Measurements from ENCODE around the gene GJA1.

DNA sequence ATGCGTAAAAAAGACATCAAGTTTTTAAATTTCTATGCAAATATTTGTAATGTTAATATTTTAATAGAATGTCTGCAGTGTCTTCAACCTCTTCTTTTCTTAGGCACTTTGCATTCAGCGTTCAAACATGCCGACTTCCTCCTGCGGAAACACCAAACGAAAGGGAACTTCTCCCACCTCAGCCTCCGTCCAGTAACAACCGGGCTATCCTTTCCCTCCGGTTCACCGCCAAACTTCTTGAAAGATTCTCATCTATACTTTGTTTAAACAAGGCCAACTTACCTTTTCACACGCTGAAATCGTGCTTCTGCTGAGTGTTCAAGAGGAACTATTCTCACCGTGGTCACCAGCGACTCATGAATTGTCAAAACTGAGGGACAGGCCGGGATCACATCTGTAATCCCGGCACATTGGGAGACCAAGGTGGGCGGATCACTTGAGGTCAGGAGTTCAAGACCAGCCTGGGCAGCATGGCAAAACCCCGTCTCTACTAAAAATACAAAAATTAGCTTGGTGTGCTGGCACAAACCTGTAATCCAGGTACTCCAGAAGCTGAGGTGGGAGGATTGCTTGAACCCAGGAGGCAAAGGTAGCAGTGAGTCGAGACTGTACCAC, 44.8 kb downstream of the GJA1 start:
- TF ChIP-seq CTCF (IDR thresholded peaks at IDR 0.05): no peak
- no peak for TF ChIP-seq POLR2A (IDR thresholded peaks at IDR 0.05)
